Measurements from ENCODE around the gene PTPRH. TPM values are rescaled to one million over a fixed set of nuclear protein-coding genes. Genes with fewer than 3 reads are reported as not detected.

Gene PTPRH
- total and polyA plus RNA-seq, 9 of the 15 experiments (the other 6 are each of a cell fraction or from before 2014, with no cell fraction given) = 0.87 to 34.3 (median 22.7) TPM

GRCh38 chr19:55156202-55157063, 52.9 kb downstream of the PTPRH start (continued):
- TF ChIP-seq ZNF263 (CRISPR knock-in tag; IDR thresholded peaks at IDR 0.05; ENCODE audit: borderline replicate concordance) (0 out of 2 replicates have a peak, but pooled peaks have one; percentile 3), POLR2A (conservative IDR thresholded peaks at IDR 0.05) (peak; percentile 53; the same call in 1 of the 2 replicates), AFF4 (CRISPR knock-in tag; IDR thresholded peaks at IDR 0.05) (peak; percentile 77; the same call in 1 of the 2 replicates), HDAC6 (IDR thresholded peaks at IDR 0.05; ENCODE audit: low read depth, low read length) (no peak), ZNF143 (CRISPR knock-in tag; IDR thresholded peaks at IDR 0.05) (no peak), U2AF1 (optimal IDR thresholded peaks at IDR 0.05; ENCODE audit: low read depth, low read length) (no peak), ZNF511 (CRISPR knock-in tag; IDR thresholded peaks at IDR 0.05) (no peak; the same call in 1 of the 2 replicates), RBM39 (optimal IDR thresholded peaks at IDR 0.05; ENCODE audit: low read depth, low read length) (no peak), TEAD1 (CRISPR knock-in tag; IDR thresholded peaks at IDR 0.05) (no peak), E2F5 (CRISPR knock-in tag; IDR thresholded peaks at IDR 0.05) (no peak), FIP1L1 (IDR thresholded peaks at IDR 0.05; ENCODE audit: low read depth, low read length, poor library complexity, severe bottlenecking) (no peak), CEBPZ (IDR thresholded peaks at IDR 0.05; ENCODE audit: borderline replicate concordance, low read depth, low read length) (no peak), SMARCA4 (IDR thresholded peaks at IDR 0.05) (no peak), CHD2 (IDR thresholded peaks at IDR 0.05; ENCODE audit: low read depth, low read length) (no peak), SMAD2 (IDR thresholded peaks at IDR 0.05; ENCODE audit: low read depth, low read length) (no peak), MEIS2 (IDR thresholded peaks at IDR 0.05; ENCODE audit: partially characterized antibody) (no peak), HNRNPUL1 (IDR thresholded peaks at IDR 0.05; ENCODE audit: low read length) (no peak), BCL6 (CRISPR knock-in tag; IDR thresholded peaks at IDR 0.05) (no peak), COPS2 (conservative IDR thresholded peaks at IDR 0.05) (no peak), HSF4 (CRISPR knock-in tag; IDR thresholded peaks at IDR 0.05; ENCODE audit: borderline replicate concordance) (no peak)

All from K562 (cell line).